CD4-positive, alpha-beta T cell treated with Interferon gamma for 1 hour (primary cell): ENCODE measurements around the gene NTN4.
A peak's percentile ranks its signal among the peaks of the same experiment; 100 is the strongest.
"Not testable (repeated sequence)": the region's sequence is repeated elsewhere in the genome, so short reads cannot be mapped to it uniquely, and the experiment has no call there.

ENCODE experiments used
- DNase-seq: peaks from one replicate; pipeline ENCODE4 v3.0.0-alpha.2; 2020

Gene NTN4

DNA sequence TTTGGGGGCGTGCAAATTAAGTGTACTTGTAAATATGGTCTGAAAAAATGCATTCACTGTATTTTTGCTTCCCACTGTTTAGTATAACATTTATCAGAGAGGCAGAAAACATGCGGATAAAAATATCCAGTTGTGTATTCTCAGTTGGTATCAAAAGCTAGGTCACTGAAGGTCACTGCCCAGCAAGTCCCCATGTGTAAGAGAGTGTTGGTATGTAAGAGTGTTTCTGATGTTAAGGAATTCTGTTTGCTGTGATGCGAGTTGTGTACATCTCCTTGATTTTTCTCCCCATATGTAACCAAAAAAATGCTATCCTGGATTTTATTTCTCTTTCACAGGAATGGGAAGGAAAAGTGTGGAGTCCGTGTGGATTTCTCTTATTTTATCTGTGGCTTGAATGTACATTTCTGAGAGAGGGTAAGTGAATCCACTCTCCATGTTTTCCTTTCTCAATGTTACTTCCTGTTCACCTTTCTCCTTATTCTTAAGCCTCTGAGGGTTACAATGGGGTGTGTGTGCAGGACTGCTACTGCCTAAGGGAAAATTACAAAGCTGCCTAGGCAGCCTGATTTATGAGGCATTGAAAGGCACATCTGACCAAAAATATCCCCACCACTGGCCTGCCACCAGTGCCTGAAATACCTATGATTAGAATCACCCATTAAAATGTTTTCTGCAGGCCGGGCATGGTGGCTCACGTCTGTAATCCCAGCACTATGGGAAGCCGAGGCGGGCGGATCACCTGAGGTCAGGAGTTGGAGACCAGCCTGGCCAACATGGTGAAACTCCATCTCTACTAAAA lies 141.4 kb downstream of the NTN4 start:
- no peak for DNase-seq

DNA sequence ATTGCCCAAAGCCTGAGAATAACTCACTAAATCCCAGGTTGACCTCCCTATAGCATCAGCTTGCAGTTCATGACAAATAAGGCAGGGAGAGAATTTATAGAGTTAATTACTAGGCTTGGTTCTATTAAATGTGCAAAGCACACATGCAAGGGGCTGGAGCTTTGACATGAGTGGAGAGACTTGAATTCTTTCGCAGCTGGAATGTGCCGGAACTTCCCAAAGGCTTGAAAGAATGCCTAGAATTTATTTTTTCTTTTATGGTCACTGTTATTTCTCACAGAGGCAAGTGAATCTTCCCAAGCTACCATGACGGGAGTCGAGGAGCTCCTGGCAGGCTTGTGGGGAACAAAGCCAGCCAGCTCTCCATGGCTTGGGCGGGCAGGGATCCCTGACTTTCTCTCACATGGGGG lies 143.8 kb downstream of the NTN4 start:
- no peak for DNase-seq

DNA sequence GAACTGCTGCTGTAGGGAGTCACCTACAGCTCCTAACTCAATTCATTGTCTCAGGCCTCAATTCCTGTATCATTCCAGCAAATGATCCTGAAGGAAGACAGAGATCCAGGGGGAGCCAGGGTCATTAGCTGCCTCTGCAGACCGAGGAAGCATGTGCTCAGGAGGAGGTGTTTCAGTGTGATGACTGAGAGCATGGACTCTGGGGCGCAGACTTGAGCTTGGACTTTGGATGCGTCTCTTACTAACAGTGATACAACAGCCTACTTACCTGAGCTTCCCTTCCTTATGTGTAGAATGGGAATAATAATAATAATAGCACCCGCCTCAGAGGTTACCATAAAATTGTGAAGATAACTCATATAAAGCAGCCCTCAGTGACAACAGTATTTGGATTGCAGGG lies 147.3 kb downstream of the NTN4 start:
- no peak for DNase-seq

DNA sequence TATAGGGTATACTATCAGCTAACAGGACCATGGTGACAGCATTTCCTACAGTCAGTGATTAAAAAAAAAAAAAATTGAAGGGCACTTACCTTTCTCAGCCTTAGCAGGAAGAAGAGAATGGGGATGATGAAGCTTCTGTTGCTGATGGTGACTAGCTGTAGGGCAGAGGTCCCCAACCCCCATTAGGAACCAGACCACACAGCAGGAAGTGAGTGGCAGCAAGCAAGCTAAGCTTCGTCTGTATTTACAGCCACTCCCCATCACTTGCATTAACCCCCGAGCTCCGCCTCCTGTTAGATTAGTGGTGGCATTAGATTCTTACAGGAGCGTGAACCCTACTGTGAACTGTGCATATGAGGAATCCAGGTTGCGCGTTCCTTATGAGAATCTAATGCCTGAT lies 148.0 kb downstream of the NTN4 start:
- DNase-seq = no peak

DNA sequence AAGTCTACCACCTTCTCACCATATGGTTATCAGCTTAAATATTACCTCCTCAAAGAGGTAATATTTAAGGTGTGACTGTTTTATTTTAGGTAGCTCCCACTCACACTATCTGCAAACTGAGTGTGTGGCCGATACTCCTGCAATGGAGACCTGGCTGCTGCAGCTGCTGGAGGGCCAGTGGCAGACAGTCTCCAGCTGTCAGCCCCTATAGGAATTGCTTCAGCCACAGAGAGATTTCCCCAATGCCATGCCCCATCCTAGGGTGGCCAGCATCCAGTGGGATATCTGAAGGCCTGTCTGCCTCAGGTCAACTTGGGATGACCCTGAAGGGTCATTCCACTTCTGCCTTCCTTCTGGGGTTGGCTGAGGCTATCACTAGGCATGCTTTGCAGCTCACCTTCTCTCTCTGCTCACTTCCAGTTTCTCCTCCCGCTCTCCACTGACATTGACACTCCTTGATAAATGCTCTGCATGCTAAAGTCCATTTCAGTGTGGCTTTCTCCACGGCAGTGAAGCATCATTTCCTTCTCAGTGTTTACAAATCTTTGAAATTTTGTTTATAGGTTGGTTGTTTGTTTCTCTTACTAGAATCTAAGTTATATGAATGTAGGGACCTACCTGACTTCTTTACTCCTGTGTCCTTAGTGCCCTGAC lies 149.1 kb downstream of the NTN4 start:
- no peak for DNase-seq

DNA sequence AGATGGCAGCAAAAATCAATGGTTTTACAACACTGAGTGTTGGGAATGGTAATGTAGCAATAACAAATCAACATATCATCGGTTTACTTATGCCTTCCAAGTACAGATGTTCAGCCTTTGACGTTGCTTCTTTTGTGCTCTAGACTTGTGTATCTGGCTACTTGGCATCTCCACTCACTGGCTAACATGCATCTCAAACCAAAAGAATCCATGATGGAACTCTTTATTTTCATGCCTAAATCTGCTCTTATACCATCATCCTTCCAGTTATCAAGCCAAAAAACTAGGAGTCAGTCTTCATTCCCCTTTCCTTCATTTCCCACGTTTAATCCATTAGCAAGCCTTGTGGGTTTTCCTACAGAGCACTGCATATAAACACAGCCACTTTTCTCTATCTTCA lies 150.0 kb downstream of the NTN4 start:
- DNase-seq = no peak

DNA sequence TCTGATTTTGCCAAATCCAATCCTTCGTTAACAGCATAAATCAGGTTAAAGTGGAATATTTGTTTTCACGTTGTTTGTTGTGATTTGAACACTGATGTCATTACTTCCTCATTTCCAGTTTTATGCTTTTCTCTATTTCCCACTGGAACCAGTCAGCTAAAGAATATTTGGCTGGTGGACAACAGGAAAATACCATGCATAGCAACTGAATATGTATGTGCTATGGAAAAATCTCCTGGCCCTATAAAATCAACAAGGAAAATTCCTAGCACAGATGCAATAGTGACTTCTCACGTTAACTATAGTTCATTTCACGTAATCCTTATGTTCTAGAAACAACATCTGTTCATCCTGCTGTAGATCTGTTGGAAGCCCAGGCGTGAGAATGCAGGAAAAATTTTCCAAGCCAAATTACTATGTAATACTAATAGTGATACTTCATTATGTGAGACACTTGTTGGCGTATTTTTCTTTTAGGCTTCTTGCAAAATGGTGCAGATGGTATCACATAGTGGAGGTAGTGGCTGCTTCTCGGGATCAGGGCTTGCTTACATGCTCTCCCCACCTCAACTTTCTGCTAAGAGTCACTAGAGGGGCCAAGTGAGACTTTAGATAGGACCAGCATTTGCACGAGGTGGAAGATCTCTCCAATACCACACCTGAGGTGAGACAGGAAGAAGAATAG lies 153.0 kb downstream of the NTN4 start:
- DNase-seq = no peak

DNA sequence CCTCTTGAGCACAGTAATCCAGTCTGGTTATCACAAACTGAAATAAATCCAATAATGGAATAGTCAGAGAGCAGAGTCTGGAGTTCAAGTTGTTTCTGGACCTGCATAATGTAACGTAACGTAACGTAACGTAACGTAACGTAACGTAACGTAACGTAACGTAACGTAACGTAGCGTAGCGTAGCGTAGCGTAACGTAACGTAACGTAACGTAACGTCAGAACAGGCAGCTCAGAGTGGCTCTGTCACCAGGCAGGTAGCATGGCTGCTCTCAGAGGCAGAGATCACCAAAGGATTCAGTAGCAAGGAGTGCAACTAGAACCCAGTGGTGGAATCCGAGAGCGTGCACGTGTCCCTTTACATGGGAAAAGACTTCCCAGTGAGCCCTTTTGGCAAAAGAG lies 153.6 kb downstream of the NTN4 start:
- no peak for DNase-seq

DNA sequence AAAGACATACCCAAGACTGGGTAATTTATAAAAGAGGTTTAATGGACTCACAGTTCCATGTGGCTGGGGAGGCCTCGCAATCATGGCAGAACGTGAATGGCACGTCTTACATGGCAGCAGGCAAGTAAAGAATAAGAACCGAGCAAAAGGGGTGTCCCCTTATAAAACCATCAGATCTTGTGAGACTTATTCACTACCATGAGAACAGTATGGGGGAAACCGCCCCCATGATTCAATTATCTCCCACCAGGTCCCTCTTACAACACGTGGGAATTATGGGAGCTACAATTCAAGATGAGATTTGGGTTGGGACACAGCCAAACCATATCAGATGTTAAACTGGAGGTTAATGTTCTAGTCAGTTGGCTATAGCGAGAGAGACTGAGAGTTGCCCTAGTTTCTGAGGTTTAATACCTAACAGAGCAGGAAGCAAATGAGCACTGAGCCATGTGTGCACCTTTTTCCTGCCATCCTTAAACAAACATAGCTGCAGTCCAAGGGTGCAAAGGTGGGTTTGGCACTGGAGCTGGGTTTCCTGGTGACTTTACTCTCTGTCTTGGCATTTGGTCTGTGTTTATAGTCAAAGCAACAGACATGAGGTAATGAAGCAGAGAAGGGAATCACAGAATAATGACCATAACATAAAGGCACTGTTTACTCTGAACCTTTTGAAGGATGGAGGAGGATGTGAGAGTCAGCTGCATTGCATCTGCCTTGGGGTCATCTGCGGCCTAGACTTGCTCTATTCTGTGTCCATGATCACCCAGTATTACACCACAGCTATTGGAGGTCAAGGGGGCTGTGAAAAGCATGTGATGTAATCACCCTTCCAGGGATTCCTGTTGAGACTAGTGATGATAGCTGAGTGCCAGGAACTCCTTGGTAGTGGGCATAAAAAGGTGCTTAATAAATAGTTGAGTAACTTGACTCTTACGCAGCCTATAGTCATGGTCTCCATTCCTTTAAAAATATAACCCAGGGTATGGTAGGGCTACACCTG lies 155.6 kb downstream of the NTN4 start:
- no peak for DNase-seq

DNA sequence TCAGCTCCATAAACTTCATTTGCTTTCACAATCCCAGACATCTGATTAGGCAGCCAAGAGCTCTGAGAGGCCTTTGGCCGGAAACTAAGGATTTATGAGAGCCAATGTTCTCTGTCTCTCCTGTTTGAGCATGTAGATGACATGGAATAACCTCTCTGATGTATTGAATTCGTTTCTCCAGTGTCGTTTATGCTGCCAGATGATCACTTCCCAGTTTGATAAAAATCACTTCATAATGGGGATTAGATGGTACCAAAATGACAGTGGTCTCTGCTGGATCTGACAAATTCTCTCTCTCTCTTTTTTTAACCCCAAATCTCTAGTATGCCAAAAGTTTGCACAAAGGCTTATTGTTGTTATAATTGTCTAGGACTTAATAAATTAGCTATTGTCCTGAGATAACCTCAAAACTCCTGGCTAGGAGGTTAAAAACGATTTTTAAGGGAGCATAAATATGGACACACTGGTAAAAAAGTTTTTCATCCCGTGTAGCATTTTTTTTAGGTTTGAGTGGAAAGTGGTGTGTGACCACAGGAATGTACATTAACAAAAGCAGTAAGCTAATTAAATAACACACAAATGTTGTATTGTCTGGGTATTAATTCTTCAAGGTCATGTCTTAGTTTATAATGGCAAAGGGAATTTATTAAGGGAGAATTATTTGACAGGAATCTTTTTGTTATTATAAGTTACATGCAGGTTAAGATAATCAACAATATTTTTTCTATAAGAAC lies 156.7 kb downstream of the NTN4 start:
- no peak for DNase-seq

DNA sequence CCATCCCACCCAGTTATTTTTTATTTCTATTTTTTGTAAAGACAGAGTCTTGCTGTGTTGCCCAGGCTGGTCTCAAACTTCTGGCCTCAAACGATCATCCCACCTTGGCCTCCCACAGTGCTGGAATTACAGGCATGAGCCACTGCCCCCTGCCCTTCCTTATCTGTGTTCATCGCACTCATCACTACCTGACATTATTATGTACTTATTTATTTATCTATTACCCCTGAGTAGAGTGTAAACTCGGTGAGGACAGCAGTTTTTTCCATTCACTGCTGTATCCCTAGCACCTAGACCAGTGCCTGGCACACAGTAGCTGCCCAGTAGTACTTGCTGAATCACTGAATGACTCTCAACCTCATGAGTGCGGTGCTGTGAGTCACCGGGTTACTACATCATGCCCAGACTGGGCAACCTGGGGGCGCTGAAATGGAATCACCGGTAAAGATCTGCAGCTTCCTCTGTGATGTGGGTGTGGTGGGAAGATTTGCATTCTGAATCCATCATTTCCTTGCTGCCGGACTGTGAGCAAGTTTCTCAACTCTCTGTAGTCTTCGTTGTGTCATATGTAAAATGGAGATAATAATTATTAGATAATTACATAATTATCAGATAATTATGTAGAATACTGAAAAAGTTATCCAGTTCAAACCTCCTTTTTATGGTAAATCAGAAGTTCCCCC lies 157.4 kb downstream of the NTN4 start:
- peak; percentile 14 for DNase-seq

DNA sequence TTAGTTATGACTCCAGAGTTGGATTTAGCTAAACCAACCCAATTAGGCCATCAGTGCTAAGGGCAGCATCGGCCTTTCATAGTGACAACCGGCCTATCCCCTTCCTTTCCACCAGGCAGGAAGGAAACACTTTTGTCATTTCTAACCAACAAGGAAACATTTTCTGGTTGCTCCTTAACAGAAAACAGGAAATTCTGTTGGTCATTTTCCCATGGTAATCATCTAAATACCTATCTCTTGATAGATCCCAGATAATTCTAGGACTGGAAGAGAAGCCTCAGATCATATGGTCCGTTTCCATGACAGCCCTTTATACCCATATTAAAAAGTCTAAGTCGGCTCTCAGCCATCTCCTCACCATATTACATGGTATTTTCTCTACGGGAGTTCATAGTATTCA lies 160.1 kb downstream of the NTN4 start:
- no peak for DNase-seq

DNA sequence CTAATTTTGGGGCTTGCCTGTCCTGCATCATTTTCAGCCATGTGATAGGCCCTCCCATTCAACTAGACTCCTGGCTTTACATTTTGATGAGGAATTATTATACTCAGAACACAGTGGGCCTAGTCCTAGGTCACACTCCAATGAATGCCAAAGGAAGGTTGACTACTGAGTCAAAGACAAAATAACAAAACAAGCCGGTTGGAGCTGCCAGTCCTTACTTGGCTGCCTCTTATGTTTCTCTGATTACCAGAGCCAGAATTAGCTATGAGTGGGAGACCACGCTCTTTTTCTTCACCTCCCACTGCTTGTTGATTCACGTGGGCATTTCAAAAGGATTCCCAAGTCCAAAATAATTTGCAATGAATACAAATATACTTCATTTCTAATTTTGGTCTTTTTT lies 161.2 kb downstream of the NTN4 start:
- DNase-seq = no peak

DNA sequence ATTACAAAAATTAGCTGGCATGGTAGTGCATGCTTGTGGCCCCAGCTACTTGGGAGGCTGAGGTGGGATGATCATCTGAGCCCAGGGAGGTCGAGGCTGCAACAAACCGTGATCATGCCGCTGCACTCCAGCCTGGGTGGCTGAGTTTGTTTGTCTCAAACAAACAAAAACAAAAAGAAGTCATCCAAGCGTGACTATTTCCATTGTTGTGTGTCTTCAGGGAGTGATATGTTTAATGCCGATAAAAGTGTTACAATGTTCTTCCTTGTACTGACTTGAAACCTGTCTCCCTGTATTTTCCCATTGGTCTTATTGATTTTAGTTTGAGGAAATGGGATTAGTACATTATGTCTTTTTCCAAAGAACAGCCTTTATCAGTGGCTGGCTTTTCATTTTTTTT lies 163.7 kb downstream of the NTN4 start:
- DNase-seq = no peak

DNA sequence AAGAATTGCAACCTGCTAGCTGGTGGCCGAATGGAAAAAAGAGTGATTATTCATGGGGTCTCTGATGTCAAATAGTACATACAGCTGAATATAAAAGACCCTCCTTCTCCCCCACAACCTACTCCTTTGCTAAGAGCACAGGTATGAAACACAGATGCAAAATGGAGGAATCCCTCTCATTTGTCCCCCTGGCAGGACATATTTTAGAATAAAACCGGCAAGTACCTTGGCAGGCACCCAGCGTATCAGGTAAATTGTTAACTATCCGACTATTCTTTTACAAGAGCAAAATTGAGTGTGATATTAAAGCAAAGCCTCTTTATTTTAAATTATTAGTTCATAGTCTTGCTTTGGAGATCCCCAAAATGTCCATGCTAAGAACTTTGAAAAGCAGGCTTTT lies 165.6 kb downstream of the NTN4 start:
- no peak for DNase-seq

DNA sequence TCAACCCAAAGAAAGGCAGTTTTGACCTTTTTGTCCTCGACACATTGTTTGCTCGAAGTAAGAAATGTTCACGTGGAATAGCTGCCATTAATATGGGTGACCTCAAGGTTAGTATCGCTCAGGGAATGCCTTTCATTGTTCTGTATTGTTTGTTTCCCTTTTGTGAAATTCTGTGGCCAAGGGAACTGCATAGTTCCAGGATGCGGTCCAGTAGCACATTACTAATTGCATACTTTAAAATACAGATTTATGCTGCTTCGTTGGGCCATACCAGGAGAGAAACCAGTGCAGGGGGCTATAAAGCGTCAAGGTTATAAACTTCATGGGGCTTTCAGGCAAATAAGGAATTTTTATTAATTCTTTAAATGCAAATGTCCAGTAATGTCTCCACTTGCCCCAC lies 166.0 kb downstream of the NTN4 start:
- DNase-seq = no peak

DNA sequence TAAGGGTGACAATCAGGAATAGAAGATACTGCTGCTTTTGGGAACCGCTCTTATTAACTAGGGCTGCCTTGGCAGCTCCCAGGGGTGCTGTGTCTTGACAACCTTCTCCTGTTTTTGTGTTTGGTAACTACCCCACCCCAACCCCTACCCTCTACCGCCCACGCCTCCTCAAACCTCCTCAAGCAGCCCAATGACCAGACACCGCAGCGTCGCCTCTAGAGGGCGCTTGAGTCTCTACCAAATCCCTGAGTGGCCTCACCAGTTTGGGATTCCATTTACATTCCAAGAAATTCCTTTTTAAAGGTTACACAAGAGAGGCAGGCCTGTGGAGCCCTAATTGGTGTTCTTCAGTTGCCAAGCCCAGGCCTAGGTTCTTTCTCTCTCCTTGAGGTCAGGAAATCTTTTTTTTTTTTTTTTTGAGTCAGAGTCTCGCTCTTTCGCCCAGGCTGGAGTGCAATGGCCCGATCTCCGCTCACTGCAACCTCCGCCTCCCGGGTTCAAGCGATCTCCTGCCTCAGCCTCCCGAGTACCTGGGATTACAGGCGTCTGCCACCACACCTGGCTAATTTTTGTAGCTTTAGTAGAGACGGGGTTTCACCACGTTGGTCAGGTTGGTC lies 166.9 kb downstream of the NTN4 start:
- DNase-seq = peak; percentile 44

DNA sequence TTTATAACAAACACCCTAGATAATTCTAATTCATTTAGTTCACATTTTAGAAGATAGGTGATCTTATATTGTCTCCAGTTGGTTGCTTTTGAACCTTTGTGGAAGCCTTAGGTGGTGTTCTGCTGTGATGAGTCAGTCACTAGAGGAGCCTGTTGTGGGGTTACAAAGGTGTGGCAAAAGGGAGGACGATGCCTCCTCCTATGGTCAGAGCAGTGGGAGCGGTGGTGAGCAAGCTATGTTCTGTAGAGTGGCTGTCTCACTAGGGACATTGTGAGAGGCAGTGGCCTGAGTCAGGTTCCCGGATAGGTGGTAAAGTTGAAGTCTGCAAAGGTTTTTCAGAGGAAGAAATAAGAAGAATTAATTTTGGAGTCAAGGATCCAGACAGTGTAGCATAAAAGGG lies 167.7 kb downstream of the NTN4 start:
- DNase-seq = no peak

DNA sequence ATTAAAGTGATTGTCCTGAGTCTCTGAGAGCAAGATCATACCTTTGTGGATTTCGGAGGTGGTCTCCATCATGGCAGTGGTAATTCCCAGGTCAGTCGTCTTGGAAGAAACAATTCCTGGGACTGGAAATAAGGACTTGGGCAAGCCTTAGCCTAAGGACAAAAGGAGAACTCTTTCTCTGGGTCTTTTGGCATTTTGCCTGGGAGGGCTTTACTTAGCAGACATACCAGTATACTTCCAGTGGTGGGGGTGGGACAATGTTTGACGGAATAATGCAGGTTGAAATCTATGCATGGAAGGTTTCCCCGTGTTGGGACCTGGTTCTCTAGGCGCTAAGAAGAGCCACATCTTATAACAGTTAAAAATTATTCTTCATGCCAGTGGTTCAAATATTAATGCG lies 168.8 kb downstream of the NTN4 start:
- DNase-seq = no peak

DNA sequence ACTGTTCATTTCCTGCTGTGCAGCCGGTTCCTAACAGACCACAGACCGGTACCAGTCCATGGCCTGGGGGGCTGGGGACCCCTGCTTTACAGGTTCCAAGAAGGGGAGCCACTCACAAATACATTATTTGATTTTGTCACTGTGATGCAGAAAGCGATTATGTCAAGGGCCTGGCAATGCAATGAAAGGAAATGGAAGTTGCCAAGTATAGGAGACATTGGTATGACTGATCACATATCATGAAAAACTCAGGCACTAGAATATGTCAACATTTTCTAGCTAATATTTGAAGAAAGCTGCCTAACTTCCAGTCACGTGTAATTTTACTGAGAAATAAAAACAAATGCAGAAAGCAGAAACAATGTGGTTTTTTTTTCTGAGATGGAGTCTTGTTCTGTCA lies 170.4 kb downstream of the NTN4 start:
- DNase-seq = no peak

DNA sequence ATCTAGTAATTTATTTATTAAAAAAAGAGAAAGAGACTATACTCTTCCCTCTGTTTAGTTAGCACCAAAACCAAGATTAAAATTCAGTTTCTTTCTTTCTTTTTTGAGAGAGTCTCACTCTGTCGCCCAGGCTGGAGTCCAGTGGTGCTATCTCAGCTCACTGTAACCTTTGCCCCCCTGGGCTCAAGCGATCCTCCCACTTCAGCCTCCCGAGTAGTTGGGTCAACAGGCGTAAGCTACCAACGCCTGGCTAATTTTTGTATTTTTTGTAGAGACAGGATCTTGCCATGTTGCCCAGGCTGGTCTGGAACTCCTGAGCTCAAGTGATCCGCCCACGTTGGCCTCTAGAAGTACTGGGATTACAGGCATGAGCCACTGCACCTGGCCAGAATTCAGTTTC lies 174.1 kb downstream of the NTN4 start:
- DNase-seq = not testable (repeated sequence)
